ENCODE results near the gene LRRK1.

LRRK1 gene

GRCh38 chr15:100878648-100879047 lies 40.5 kb upstream of the LRRK1 start:
- H3K4me3 ChIP-seq (ENCODE audit: low read depth, low read length), result no peak overlapping the region; the same call in 1 of the 2 replicates
- TF ChIP-seq CTCF (IDR thresholded peaks at IDR 0.05; ENCODE audit: low read depth, low read length, missing control alignments), result no peak
- DNase-seq (ENCODE audit: low read depth), result no peak

- no peak for TF ChIP-seq CTCF (IDR thresholded peaks at IDR 0.05; ENCODE audit: low read depth, low read length, missing control alignments)
- DNase-seq (ENCODE audit: low read depth), result no peak
- peak overlapping the region; percentile 35; the same call in 1 of the 2 replicates for H3K4me3 ChIP-seq (ENCODE audit: low read depth, low read length)
Measured at GRCh38 chr15:100879061-100879463, 40.1 kb upstream of the LRRK1 start.

- no peak for DNase-seq (ENCODE audit: low read depth)
- H3K4me3 ChIP-seq (ENCODE audit: low read depth, low read length), result peak within 1 kb of the TSS; percentile 35; the same call in 1 of the 2 replicates
- TF ChIP-seq CTCF (IDR thresholded peaks at IDR 0.05; ENCODE audit: low read depth, low read length, missing control alignments), result no peak
Measured at GRCh38 chr15:100879464-100880138, 39.6 kb upstream of the LRRK1 start, which contains the start of gene ALDH1A3. Gene ALDH1A3 (plus strand): TSS chr15:100879831. CDS start chr15:100879908, 77 bp downstream.

GRCh38 chr15:100880139-100880896 lies 38.8 kb upstream of the LRRK1 start:
- TF ChIP-seq CTCF (IDR thresholded peaks at IDR 0.05; ENCODE audit: low read depth, low read length, missing control alignments), result no peak
- H3K4me3 ChIP-seq (ENCODE audit: low read depth, low read length), result no peak overlapping the region

GRCh38 chr15:100880897-100881242 lies 38.3 kb upstream of the LRRK1 start:
- DNase-seq (ENCODE audit: low read depth), result no peak
- no peak for TF ChIP-seq CTCF (IDR thresholded peaks at IDR 0.05; ENCODE audit: low read depth, low read length, missing control alignments)
- H3K4me3 ChIP-seq (ENCODE audit: low read depth, low read length), result no peak overlapping the region

More at GRCh38 chr15:100880139-100880896, 38.8 kb upstream of the LRRK1 start:
- DNase-seq (ENCODE audit: low read depth), result no peak

GRCh38 chr15:100881573-100882336 lies 37.4 kb upstream of the LRRK1 start:
- no peak for TF ChIP-seq CTCF (IDR thresholded peaks at IDR 0.05; ENCODE audit: low read depth, low read length, missing control alignments)
- no peak overlapping the region for H3K4me3 ChIP-seq (ENCODE audit: low read depth, low read length)
- DNase-seq (ENCODE audit: low read depth), result no peak

Data from GM12864 (cell line).